Medulla oblongata (tissue), 1 donor: ENCODE results near the gene SCUBE1.
A peak's percentile ranks its signal among the peaks of the same experiment; 100 is the strongest.

Experiments used
- DNase-seq: peaks from one replicate; pipeline ENCODE4 v3.0.0-alpha.2; 2015; ENCODE audit errors: extremely low spot score

SCUBE1 gene

DNA sequence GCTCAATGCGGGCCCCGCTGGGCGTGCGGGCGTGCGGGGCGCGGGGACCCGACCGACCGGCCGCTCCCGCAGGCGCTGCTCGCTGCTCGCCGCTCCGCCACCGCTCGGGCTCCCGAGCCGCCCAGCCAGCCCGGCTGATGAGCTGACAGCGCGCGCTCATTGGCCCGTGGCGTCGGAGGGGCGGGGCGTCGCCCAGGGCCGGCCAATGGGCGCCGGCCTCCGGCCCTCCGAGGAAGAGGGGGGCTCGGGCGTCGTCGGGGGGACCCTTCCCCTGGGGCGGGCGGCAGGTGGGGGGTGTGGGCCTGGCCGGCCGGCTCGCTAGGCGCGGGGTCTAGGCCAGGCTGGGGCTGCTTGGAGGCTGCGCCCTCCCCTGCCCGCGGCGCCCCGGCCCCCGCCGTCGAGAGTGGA, at the start of gene SCUBE1:
Gene SCUBE1 (minus strand): TSS at position 111 of the 408 bp plus-strand sequence. CDS start 111 bp downstream, outside the sequence.
- peak; percentile 13 for DNase-seq

- no peak for DNase-seq
Observed at GRCh38 chr22:43392385-43392989, 49.3 kb upstream of the SCUBE1 start.

DNA sequence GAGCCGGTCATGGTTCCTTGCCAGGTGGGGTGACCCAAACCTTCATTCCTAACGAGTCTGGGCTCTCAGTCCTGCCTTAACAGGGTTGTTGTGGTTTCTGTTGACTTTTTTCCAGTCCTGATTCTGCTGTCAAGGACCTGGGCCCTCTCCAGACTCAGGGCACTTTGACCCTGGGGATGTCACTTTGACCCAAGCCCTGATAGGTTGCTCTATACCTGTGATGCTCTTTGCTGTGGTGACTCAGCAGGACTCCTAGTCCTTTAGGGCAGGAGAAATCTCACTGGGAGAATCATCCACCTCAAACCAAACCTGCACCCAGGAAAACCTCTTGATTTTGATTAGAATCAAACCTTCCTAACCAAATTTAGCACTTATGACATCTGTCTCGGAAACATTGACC, 48.1 kb upstream of the SCUBE1 start:
- no peak for DNase-seq

DNA sequence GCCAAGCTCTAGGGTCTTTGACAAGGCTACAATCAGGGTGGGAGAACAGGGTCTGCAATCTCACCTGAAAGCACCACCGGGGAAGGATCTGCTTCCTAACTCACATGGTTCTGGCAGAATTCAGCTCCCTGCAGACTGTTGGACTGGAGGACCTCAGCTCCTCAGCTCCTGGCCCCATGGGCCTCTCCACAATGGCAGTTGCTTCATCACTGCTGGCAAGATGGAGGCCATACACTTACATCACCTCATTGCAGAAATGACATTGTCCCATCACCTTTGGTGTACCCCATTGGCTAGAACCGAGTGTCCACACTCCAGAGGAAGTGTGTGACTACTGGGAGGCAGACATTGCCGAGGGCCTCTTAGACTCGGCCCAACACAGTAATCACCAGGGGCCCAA, 47.7 kb upstream of the SCUBE1 start:
- no peak for DNase-seq

- DNase-seq = no peak
Observed at GRCh38 chr22:43390166-43390565, 47.0 kb upstream of the SCUBE1 start.

DNA sequence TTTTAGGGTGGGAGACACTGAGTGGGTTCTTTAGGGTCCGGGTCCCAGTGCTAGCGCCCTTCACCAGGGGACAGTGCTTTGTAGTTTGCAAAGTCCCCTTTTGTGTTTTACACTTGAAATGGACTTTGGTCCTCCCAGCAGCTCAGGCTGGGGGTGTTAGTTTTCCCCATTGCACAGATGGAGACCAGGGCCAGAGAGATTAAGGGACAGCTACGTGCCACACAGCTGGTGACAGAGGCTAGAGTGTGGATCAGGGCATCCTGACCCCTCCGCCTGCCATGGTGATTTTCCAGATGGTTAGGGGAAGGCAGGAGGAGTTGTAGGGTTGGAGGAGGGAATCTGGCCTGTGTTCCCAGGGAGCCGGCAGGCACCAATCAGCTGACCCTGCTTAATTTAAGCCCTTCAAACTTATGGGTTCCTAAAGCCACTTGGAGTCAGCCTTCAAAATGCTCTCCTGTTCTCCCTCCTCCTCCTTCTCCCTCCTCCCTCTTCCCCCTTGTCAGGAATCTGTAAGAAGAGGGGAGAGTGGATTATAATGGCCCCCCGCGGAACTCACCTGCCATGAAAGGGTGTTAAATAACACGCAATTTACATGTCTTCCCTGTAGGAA, 46.2 kb upstream of the SCUBE1 start:
- DNase-seq = no peak

- peak; percentile 68 for DNase-seq
Observed at GRCh38 chr22:43388420-43388851, 45.3 kb upstream of the SCUBE1 start.

DNA sequence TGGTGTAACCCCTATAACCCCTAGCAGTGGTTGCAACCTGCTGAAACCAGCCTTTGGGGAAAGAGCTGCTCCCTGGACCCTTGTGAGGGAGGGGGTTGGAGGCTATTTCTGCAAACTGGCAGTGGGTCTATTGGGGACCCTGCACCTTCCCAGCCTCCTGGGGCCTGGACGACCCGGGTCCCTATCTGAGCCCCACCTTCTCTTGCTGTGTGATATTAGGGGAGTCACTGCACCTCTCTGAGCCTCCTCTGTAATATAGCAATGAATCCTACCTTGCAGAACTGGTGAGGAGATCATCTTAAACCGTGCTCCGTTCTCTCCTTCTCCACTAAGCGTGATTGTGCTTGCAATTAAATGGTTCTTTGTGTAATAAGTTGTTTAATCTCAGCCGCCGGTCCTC, 44.6 kb upstream of the SCUBE1 start:
- no peak for DNase-seq

GRCh38 chr22:43385770-43386641, 42.8 kb upstream of the SCUBE1 start:
- peak; percentile 76 for DNase-seq

GRCh38 chr22:43384863-43385262, 41.7 kb upstream of the SCUBE1 start:
- no peak for DNase-seq

DNA sequence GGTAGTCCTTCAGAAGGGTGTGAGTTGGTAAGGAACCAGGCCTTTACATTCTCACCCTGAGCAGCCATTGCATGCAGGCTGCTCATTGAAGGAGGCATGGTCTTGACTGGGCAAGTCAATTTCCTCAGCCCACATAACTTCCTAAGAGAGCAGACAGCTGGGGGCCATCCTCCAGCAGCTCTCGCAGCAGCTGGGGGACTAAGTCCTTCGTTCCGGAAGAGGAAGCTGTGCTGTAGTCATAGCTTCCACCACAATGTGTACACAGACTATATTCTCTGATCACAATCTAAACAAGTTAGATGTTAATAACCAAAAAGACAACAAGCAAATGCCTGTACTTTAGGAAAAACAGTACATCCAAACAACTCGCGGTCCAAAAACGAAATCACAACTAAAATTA, 38.5 kb upstream of the SCUBE1 start:
- no peak for DNase-seq

DNA sequence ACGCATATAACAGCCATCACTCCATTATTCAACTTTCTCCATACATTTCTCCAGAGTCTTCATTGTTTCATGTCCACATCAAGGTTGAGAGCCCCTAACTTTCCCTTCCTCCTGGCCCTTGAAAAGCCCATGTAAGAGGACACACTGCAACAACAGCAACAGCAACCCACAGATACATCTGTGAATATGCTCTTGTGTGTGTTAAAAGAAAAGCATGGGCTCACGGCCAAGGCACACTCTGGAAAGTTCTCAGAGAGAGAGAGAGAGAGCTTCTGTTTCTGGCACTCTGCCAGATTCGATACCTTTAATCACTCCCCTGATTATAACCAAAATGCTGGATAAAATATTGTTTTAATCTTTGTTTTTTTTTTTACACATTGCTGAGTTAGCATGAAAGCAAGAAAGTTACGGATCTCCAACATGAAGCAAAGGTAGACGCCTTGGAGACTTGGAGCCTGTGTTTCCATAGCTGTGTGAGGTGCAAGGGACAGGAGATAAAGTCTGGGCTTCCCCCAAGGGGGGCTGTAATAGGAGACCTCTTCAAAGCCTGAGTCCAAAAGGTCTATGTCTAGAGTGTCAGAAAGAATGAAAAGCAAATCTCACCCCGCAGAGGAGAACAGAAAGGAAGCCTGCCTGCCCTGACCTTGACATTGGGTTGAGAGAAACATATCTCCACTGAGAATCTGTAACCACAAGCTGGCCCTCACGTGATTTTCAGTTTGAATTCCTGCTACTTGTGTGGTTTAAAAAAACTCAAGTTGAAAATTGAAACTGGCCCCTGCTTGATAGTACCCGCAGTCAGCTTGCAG, 34.9 kb upstream of the SCUBE1 start:
- DNase-seq = no peak

DNA sequence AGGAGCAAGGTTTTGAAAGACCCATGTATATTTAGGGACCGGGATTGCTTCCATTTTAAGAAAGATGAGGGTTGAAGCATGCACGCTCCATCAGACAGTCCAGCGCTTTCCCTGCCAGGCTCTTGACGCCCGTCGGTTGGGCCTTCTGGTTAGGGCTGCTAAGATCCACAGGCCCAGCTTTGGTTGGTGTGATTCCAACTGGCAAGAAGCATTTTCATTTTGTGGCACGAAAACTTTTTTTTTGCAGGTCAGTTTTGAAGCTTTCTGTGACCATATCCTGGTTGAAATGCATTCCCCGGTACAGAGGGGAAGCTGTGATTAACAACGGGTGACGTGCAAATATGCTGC, 34.4 kb upstream of the SCUBE1 start:
- DNase-seq = no peak

DNA sequence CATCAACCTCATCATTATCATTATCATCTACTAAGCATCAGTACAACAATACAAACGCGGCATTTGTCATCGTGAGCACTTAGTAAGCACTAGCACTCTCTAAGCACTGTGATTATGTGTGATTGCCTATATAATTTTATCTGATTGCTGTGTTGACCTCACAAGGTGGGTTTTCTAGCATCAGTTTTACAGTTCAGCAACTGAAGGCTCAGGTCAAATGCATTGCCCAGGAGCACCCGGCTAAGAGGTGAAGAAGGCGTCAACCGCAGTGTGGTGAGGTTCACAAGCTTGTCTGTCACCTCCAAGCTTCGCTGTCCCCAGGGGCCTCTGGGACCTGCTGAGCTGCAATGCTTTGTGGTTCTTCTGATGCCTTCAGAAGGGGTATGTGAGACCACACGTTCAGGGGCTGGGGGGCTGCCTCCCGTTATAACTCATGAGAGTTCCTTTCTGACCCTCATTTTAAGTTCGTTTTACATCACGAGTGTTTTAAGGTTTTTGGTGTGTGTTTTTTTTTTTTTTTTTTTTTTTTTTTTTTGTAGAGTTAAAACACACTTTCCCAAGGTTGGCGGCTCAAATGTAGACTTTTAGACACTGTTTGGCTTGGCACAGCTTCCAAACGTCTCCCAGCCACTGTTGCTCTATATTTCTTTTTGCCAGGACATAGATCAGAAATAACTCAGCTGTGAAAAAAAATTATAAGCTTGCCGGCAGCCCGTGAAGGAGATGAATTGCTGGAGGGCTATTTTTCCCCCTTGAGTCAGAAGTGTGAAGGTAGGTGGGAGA, 33.8 kb upstream of the SCUBE1 start:
- no peak for DNase-seq

DNA sequence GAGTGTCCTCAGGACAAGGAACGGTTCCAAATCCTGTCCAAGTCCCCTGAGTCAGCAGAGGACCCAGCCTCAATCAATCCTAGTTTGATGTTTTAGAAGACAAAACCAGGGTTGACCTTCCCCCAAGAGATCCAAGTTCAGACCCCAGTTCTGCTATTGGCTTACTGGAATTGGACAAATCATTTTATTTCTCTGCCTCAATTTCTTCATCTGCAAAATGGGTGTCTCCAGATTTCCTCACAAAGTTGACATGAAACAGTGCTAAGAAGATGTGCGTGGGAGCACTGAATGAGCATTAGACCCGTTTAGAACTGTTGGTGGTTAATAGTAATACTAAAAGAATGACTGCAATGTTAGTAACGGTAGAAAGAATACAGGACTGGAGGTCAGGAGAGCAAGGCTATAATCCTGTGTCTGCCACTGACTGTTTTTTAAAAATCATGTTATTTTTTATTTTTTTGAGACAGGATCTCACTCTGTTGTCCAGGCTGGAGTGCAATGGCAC, 32.8 kb upstream of the SCUBE1 start:
- DNase-seq = no peak

DNA sequence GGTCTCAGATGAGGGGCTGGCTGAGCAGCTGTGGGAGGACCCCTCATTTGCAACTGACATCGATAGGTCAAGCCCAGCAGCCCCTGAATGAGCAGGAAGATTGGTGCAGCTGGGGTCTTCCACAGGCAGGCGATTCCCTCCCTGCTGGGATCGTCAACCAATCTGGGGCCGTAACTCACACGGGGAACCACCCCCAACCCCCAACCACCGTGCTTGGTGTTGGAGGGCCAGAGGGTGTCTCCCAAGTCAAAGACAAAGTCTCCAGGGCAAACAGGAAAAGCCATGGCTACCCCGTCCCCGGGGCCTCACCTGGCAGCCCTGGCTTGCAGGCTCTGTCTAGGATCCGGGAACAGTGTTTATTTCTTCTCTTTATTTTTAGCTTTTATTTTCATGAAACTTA, 26.9 kb upstream of the SCUBE1 start:
- no peak for DNase-seq

DNA sequence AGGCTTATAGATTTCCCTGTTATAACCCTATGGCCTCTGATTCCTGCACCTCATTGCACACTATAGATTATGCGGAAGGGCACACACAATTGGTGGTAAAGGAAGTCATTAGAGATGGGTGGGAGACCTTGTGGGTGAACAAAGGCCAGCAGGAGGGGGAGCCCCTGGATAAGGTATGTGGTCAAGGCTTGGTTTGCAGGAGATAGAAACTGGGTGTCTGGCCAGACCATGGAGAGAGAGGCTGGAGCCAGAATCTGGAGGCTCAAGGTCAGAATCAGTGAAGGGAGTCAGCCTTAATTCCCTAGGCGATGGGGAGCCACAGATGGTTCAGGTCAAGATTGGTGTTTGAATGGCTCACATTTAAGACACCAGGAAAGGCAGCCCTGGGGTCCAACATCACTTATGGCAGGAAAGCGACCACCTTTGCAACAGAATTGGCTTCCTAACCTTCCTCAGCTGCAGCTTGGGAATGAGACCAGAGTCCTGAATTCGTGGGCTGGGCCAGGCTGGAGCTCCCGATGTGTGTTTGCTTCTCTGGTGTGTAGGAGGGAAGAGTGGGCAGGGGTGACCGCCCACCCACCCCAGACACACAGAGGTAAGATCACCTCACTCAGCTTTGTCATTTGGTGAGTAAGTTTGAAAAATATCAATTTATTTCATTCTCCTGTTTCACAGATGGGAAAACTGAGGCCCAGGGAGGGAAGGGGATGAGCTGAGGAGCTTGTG, 22.7 kb upstream of the SCUBE1 start:
- no peak for DNase-seq

DNA sequence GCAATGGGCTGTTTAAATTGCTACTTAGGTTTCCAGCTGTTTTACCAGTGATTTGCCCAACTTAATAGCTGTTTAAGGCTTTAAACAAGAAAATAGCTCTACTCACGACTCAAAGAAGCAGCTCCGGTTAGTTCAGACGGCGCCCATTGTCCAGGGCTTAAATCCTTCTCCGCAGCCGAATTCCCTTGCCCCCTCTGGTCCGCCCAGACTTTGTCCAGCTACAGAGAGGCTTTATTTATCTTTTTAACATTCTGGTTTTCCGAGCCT, 20.9 kb upstream of the SCUBE1 start:
- DNase-seq = no peak

GRCh38 chr22:43363315-43364168, 20.4 kb upstream of the SCUBE1 start:
- DNase-seq = no peak

- no peak for DNase-seq
Observed at GRCh38 chr22:43360576-43360975, 17.4 kb upstream of the SCUBE1 start.
